ENCODE data around the gene NEDD4L.

- TF ChIP-seq CTCF (IDR thresholded peaks at IDR 0.05) (no peak), YY1 (IDR thresholded peaks at IDR 0.05; ENCODE audit: low read depth) (no peak), POLR2AphosphoS5 (IDR thresholded peaks at IDR 0.05; ENCODE audit: low read depth, low read length) (no peak), IRF3 (IDR thresholded peaks at IDR 0.05; ENCODE audit: low read depth, low read length) (no peak)
These were observed 219.3 kb downstream of the NEDD4L start for GRCh38 chr18:58263055-58263957.

Data from SK-N-SH (cell line).